ENCODE results near the gene N4BP3. TPM values are rescaled to one million over a fixed set of nuclear protein-coding genes. Genes with fewer than 3 reads are reported as not detected.

N4BP3 gene
- total and polyA plus RNA-seq, 2 experiments from 2014 or later = 9.8 to 58.2 TPM

DNA sequence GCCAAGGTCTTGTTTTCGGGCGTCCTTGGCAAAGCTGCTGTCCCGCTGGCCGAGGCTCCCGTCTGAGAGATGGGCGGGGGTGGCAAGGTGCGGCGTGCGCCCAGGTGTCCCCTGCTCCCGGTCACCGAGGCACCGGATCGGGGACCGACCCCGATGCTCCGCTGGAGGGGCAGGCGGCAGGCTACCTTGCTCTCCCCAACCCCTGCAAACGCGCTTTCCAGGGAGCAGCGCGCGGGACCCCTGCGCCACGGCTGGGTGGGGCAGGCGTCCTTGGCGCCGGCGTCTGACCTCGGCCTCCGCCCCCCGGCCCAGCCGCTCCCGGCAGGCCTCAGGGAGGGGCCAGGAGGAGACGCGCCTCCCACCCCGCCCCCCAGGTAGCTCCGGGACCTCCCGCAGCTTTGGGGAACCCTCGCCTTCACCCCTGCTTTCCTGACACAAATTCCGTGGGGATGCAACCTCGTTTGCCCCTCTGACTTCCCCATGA lies 551 bp downstream of the N4BP3 start (continued):
- TF ChIP-seq JUNB (IDR thresholded peaks at IDR 0.05; ENCODE audit: unreplicated experiment) (no peak), ZNF331 (CRISPR knock-in tag; IDR thresholded peaks at IDR 0.05; ENCODE audit: low read depth) (no peak)
- TF ChIP-seq, protein P1, sequence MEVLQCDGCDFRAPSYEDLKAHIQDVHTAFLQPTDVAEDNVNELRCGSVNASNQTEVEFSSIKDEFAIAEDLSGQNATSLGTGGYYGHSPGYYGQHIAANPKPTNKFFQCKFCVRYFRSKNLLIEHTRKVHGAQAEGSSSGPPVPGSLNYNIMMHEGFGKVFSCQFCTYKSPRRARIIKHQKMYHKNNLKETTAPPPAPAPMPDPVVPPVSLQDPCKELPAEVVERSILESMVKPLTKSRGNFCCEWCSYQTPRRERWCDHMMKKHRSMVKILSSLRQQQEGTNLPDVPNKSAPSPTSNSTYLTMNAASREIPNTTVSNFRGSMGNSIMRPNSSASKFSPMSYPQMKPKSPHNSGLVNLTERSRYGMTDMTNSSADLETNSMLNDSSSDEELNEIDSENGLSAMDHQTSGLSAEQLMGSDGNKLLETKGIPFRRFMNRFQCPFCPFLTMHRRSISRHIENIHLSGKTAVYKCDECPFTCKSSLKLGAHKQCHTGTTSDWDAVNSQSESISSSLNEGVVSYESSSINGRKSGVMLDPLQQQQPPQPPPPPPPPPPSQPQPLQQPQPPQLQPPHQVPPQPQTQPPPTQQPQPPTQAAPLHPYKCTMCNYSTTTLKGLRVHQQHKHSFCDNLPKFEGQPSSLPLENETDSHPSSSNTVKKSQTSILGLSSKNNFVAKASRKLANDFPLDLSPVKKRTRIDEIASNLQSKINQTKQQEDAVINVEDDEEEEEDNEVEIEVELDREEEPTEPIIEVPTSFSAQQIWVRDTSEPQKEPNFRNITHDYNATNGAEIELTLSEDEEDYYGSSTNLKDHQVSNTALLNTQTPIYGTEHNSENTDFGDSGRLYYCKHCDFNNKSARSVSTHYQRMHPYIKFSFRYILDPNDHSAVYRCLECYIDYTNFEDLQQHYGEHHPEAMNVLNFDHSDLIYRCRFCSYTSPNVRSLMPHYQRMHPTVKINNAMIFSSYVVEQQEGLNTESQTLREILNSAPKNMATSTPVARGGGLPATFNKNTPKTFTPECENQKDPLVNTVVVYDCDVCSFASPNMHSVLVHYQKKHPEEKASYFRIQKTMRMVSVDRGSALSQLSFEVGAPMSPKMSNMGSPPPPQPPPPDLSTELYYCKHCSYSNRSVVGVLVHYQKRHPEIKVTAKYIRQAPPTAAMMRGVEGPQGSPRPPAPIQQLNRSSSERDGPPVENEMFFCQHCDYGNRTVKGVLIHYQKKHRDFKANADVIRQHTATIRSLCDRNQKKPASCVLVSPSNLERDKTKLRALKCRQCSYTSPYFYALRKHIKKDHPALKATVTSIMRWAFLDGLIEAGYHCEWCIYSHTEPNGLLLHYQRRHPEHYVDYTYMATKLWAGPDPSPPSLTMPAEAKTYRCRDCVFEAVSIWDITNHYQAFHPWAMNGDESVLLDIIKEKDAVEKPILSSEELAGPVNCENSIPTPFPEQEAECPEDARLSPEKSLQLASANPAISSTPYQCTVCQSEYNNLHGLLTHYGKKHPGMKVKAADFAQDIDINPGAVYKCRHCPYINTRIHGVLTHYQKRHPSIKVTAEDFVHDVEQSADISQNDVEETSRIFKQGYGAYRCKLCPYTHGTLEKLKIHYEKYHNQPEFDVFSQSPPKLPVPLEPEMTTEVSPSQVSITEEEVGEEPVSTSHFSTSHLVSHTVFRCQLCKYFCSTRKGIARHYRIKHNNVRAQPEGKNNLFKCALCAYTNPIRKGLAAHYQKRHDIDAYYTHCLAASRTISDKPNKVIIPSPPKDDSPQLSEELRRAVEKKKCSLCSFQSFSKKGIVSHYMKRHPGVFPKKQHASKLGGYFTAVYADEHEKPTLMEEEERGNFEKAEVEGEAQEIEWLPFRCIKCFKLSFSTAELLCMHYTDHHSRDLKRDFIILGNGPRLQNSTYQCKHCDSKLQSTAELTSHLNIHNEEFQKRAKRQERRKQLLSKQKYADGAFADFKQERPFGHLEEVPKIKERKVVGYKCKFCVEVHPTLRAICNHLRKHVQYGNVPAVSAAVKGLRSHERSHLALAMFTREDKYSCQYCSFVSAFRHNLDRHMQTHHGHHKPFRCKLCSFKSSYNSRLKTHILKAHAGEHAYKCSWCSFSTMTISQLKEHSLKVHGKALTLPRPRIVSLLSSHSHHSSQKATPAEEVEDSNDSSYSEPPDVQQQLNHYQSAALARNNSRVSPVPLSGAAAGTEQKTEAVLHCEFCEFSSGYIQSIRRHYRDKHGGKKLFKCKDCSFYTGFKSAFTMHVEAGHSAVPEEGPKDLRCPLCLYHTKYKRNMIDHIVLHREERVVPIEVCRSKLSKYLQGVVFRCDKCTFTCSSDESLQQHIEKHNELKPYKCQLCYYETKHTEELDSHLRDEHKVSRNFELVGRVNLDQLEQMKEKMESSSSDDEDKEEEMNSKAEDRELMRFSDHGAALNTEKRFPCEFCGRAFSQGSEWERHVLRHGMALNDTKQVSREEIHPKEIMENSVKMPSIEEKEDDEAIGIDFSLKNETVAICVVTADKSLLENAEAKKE (CRISPR knock-in tag; IDR thresholded peaks at IDR 0.05) = no peak

DNA sequence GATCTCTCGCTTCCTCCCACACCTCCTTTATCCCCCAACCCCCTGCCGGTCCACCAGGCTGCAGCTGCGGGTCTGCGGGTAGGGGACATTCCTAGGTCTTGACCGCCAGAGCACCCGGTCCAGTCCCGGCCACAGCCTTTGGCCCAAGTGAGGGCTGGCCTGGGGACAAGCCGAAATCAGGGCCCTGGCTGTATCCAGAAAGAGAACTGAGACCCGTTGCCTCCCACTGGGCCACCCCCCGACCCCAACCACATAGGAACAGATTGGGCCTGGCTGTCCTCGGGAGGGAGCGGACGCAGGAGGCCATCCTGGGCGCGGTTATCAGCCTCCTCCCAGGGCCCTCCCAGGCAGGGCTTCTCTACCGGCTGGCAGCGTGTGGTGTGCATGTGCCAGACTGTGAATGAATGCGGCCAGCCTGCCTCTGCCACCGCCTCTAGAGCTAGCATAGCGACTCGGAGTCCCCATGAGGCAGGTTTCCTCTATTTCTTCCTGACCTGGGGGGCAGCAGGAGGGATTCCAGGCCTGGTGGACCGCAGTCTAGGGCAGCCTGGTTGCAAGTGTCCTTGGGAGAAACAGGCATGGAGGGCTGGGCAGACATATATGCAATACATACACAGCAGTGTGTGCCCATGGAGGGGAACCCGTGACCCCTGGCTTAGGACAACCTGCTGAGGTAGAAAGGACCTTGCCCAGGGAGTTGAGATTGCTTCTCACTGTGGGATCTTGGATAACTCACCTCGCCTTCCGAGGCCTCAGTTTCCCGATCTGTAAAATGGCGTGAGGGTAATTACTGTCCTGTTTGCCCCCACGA lies 1.2 kb downstream of the N4BP3 start:
- peak overlapping the region; percentile 97 for H3K4me2 ChIP-seq
- peak; percentile 9 for ATAC-seq
- peak overlapping the region; percentile 99 for H3K27ac ChIP-seq (ENCODE audit: low read depth)
- peaks cover 34% of the 10 kb centered on the region for H3K4me1 ChIP-seq (ENCODE audit: insufficient read depth)
- peak; percentile 48 for DNase-seq (ENCODE audit: low spot score)
- peak overlapping the region; percentile 92 for H3K4me3 ChIP-seq
- Mint-ChIP-seq H3K27ac (peak overlapping the region; percentile 97), H3K9me3 (peaks cover 12% of the 10 kb centered on the region), H3K4me1 (peaks cover 43% of the 10 kb centered on the region), H3K4me3 (peak overlapping the region; percentile 96), H3K36me3 (ENCODE audit: low read depth) (peaks cover 15% of the 10 kb centered on the region), H3K27me3 (ENCODE audit: insufficient read depth, low read depth, poor library complexity) (peaks cover 22% of the 10 kb centered on the region)
- H3F3A ChIP-seq (replicated peaks; ENCODE audit: low read depth) = peaks cover 19% of the 10 kb centered on the region
- H3K9me2 ChIP-seq (ENCODE audit: insufficient read depth) = no peaks in the 10 kb centered on the region
- no peaks in the 10 kb centered on the region for H3K27me3 ChIP-seq (ENCODE audit: insufficient read depth)
- H2AFZ ChIP-seq = no peak overlapping the region
- TF ChIP-seq POLR2AphosphoS5 (IDR thresholded peaks at IDR 0.05; ENCODE audit: low read depth) = 0 out of 2 replicates have a peak, but pooled peaks have one; percentile 7
- TF ChIP-seq, protein P2, sequence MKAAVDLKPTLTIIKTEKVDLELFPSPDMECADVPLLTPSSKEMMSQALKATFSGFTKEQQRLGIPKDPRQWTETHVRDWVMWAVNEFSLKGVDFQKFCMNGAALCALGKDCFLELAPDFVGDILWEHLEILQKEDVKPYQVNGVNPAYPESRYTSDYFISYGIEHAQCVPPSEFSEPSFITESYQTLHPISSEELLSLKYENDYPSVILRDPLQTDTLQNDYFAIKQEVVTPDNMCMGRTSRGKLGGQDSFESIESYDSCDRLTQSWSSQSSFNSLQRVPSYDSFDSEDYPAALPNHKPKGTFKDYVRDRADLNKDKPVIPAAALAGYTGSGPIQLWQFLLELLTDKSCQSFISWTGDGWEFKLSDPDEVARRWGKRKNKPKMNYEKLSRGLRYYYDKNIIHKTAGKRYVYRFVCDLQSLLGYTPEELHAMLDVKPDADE (IDR thresholded peaks at IDR 0.05) = no peak
- H4K20me1 ChIP-seq (replicated peaks; ENCODE audit: insufficient read depth) = no peaks in the 10 kb centered on the region; the same call in 1 of the 2 replicates
- no peaks in the 10 kb centered on the region for H3K36me3 ChIP-seq (ENCODE audit: insufficient read depth)
- H3K79me2 ChIP-seq (replicated peaks; ENCODE audit: insufficient read depth) = peaks cover 67% of the 10 kb centered on the region
